ENCODE data around the gene PCDHGA11.
"Not testable (repeated sequence)": the region's sequence is repeated elsewhere in the genome, so short reads cannot be mapped to it uniquely, and the experiment has no call there.

DNA sequence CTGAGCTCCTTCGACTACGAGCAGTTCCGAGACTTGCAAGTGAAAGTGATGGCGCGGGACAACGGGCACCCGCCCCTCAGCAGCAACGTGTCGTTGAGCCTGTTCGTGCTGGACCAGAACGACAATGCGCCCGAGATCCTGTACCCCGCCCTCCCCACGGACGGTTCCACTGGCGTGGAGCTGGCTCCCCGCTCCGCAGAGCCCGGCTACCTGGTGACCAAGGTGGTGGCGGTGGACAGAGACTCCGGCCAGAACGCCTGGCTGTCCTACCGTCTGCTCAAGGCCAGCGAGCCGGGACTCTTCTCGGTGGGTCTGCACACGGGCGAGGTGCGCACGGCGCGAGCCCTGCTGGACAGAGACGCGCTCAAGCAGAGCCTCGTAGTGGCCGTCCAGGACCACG lies 11.5 kb downstream of the PCDHGA11 start:
- TF ChIP-seq RCOR1 (conservative IDR thresholded peaks at IDR 0.05; ENCODE audit: low read depth, low read length); HDAC2 (IDR thresholded peaks at IDR 0.05); ZZZ3 (IDR thresholded peaks at IDR 0.05; ENCODE audit: control insufficient read depth, insufficient read length, low read depth); CHD4 (IDR thresholded peaks at IDR 0.05); MTA3 (IDR thresholded peaks at IDR 0.05; ENCODE audit: borderline replicate concordance, low read length): not testable (repeated sequence)
- TF ChIP-seq, protein P1, sequence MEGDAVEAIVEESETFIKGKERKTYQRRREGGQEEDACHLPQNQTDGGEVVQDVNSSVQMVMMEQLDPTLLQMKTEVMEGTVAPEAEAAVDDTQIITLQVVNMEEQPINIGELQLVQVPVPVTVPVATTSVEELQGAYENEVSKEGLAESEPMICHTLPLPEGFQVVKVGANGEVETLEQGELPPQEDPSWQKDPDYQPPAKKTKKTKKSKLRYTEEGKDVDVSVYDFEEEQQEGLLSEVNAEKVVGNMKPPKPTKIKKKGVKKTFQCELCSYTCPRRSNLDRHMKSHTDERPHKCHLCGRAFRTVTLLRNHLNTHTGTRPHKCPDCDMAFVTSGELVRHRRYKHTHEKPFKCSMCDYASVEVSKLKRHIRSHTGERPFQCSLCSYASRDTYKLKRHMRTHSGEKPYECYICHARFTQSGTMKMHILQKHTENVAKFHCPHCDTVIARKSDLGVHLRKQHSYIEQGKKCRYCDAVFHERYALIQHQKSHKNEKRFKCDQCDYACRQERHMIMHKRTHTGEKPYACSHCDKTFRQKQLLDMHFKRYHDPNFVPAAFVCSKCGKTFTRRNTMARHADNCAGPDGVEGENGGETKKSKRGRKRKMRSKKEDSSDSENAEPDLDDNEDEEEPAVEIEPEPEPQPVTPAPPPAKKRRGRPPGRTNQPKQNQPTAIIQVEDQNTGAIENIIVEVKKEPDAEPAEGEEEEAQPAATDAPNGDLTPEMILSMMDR (IDR thresholded peaks at IDR 0.05 in 2 of 3, conservative IDR thresholded peaks at IDR 0.05 in 1 of 3; ENCODE audit: control insufficient read depth in 2 of 3, extremely low read depth in 1 of 3, insufficient read depth in 1 of 3, low read depth in 3 of 3, low read length in 3 of 3): not testable (repeated sequence)
